Epithelial cell of esophagus (primary cell): ENCODE data around the gene EIF4G3.
A peak's percentile ranks its signal among the peaks of the same experiment; 100 is the strongest.

Source experiments
- DNase-seq: peaks from one replicate; pipeline ENCODE4 v3.0.0; 2010; ENCODE audit warnings: low read depth
- H3K4me3 ChIP-seq: 2 replicates; pipeline ENCODE4 v1.5.1; 2011; ENCODE audit warnings: mild to moderate bottlenecking, low read length, control low read depth
- TF ChIP-seq, protein P1 (sequence below): IDR thresholded peaks from 2 replicates; pipeline ENCODE4 v1.5.1; 2011; ENCODE audit warnings: low read depth, mild to moderate bottlenecking, low read length, control low read depth, inconsistent platforms; ENCODE audit not compliant: insufficient read depth; ENCODE audit errors: missing control alignments

EIF4G3 gene

DNA sequence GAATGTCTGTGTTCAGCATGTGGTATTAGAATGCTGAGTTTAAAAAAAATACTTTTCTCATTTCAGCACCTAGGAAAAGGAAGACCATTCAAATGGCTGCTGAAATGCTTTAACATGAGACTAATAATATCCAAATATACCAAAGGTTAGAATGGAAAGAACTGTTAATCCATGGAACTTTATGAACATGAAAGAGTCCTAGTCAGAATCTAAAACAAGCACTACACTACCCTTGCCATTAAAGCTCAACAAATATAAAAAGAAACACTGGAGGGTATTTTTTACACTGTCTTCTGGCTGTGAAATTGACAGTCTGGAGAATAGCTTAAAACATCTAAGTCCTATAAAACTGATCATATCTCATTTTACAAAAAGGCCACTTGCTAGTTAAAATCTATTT is 276.6 kb downstream of the EIF4G3 start:
- no peak overlapping the region for H3K4me3 ChIP-seq
- TF ChIP-seq, protein P1, sequence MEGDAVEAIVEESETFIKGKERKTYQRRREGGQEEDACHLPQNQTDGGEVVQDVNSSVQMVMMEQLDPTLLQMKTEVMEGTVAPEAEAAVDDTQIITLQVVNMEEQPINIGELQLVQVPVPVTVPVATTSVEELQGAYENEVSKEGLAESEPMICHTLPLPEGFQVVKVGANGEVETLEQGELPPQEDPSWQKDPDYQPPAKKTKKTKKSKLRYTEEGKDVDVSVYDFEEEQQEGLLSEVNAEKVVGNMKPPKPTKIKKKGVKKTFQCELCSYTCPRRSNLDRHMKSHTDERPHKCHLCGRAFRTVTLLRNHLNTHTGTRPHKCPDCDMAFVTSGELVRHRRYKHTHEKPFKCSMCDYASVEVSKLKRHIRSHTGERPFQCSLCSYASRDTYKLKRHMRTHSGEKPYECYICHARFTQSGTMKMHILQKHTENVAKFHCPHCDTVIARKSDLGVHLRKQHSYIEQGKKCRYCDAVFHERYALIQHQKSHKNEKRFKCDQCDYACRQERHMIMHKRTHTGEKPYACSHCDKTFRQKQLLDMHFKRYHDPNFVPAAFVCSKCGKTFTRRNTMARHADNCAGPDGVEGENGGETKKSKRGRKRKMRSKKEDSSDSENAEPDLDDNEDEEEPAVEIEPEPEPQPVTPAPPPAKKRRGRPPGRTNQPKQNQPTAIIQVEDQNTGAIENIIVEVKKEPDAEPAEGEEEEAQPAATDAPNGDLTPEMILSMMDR, result no peak
- no peak for DNase-seq

DNA sequence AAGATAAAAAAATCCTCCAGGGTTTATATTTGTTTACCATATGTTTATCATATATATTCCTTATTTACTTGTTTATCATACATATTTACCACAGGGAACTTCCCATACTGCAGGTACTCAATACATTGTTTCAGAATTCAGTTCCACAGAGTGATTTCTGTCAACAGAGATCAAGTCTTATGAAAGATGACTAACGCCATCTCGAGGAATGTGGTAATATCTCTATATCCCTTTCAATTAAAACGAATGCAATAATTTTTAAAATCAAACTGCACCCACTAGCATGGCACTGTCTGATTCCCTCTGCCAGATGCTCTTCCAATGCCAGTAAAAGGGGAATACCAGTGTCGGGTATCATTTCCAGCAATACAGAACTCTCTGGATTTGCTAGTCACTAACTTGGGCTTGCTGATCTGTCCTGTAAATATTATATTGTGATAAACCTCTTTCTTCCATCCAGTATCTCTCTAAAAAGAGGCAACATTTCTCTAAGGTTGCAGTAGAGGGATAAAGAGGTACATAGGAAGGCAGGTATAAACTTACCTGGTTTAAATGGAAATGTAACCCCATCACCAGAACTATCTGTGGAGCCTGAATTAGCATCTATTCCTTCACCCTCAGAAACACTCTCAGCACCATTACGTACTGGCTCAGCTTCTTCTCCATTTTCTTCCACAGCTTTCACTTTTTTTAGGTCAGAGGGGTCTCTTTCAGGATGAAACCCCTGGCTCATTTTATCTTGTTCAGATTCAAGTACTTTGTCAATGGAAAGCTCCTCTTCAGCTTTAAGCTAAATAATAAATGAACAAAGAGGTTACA is 277.3 kb downstream of the EIF4G3 start:
- TF ChIP-seq, protein P1, result no peak
- peak; percentile 9 for DNase-seq
- H3K4me3 ChIP-seq, result no peak overlapping the region

DNA sequence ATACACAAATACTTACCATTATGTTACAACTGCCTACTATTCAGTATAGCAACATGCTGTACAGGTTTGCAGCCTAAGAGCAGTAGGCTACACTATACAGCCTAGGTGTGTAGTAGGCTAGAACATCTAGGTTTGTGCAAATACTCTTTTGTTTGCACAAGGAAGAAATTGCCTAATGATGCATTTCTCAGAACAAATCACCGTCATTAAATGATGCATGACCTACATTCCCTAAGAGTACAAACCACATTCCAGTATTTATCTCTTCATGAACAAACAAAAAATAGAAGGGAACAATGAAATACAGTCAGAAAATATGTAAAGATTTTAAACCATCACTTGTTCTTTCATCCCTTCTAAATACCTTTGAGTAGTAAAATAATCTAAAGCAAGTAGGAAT is 279.9 kb downstream of the EIF4G3 start:
- no peak overlapping the region for H3K4me3 ChIP-seq
- peak; percentile 81 for DNase-seq
- TF ChIP-seq, protein P1, result no peak

DNA sequence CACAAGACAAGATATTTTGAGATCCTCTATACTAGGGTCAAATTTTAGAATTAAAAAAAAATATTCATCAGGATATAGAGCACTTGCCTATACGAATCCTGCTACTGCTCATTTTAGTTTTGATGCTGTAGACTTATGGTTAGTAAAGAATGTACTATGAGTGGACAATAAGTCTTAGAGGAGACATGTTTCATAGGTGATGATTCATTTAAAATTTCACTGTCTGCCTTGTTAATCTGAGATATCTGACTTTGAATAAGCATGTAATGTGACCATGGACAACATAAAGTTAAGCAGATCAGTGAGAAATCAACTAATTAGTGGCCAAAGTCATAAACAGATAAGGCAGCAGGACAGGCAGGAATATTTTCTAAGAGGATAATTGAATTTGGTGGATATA is 282.8 kb downstream of the EIF4G3 start:
- TF ChIP-seq, protein P1, result no peak
- DNase-seq, result peak; percentile 42
- no peak overlapping the region for H3K4me3 ChIP-seq

DNA sequence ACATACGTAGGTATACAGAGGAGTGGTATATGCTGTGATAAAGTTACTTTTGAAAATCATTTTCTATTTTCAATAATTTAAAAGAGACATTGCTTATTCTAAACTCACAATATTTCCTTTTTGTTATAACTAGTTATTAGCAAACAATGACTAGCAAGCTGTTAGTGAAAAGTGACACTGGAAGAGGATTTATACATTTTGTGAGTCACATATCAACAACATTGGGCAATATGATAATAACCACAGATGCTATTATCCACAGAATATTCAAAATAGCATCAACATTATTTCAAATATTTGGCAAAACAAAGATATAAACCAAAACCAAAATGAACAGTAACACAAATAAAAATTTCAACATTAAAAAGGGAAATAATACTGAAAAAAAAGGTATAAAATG is 285.6 kb downstream of the EIF4G3 start:
- TF ChIP-seq, protein P1, result no peak
- DNase-seq, result peak; percentile 50
- H3K4me3 ChIP-seq, result no peak overlapping the region

DNA sequence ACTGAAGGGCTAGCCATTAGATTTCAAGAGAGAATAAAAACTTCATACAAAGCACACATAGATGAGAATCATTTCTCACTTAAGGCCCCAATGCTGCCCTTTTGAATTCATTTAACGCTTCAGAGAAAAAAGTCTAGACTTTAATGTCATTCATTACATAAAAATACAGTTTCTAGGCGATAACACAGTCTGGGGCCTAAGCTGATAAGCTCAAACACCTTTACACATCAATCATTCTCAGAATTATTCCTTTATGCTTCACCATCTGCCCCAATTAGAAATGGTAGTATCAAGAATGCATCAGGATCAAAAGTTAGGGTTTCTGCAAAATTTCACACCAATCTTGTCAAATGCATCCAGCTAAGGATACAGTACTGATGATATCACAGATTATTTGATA is 289.5 kb downstream of the EIF4G3 start:
- no peak for DNase-seq
- TF ChIP-seq, protein P1, result no peak
- H3K4me3 ChIP-seq, result no peak overlapping the region

DNA sequence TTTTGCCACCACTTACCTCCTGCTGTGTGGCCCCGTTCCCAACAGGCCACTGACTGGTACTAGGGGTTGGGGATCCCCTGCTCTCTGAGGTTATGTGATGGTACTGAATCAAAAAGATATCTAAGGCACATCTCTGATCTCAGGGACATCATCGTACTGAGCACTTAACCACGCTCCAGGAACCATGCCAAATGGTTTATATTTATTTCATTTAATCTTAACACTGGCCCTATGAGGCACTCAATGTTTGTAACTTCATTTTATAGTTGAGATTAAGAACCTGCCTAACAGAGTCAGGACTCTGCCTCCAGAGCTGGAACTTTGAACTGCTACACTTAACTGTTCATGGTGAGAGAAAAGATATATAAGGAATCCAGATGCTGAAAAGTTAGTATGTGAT is 291.6 kb downstream of the EIF4G3 start:
- H3K4me3 ChIP-seq, result no peak overlapping the region
- TF ChIP-seq, protein P1, result no peak
- DNase-seq, result no peak
